ENCODE measurements around the gene RAC3. TPM values are rescaled to one million over a fixed set of nuclear protein-coding genes. Genes with fewer than 3 reads are reported as not detected.

Gene RAC3
- total and polyA plus RNA-seq, 9 of the 15 experiments (the other 6 are each of a cell fraction or from before 2014, with no cell fraction given), result 0.23 to 292 (median 118) TPM

DNA sequence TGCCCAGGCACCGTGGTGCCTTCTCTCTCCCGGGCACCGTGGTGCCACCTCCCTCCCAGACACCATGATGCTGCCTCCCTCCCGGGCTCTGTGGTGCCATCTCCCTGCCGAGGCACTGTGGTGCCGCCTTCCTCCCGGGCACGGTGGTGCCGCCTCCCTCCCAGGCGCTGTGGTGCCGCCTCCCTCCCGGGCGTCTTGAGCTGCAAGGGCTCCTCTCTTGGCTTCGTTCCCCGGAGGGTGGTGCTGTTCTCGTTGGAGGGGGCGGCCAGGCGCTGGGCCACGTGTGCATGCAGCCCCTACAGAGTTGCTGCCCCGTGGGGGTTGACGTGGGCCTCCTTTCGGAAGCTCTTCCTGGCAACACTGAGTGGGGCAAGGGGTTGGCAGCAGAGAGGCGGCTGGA lies 17.0 kb upstream of the RAC3 start:
- no peaks in the 10 kb centered on the region for H3K9me3 ChIP-seq (replicated peaks; ENCODE audit: control insufficient read depth, insufficient read depth, low read depth, low read length)
- intact Hi-C loops (cut with micrococcal nuclease) (no loop called here), in situ Hi-C loops (cut with MboI) (no loop called here)
- no peaks in the 10 kb centered on the region for H3K9me1 ChIP-seq (ENCODE audit: control insufficient read depth, insufficient read depth, low read length)
- BruUV-seq (replicated peaks), result no TSS peak
- no peak overlapping the region; a peak in 1 of 4 replicates for H3K9ac ChIP-seq (ENCODE audit: insufficient read depth in 1 of 2, low read depth in 2 of 2, low read length in 2 of 2)
- ChIA-PET CTCF (ENCODE audit: low intra/inter-chr PET ratio) (no interaction called here), POLR2A (interaction anchor here (0.6 kb wide), 2 partner anchors 116 to 804 kb away, joined by 3 read pairs; no protein-coding TSS in a partner anchor)
- H3K4me1 ChIP-seq (replicated peaks in 1 of 2; ENCODE audit: control insufficient read depth in 2 of 2, insufficient read depth in 2 of 2, low read length in 2 of 2), result peaks cover 0 to 87% of the 10 kb centered on the region in 2 experiments; a peak in 3 of 5 replicates
- H3K4me2 ChIP-seq (ENCODE audit: insufficient read depth, low read length), result no peak overlapping the region
- H3K36me3 ChIP-seq (ENCODE audit: control insufficient read depth, insufficient read depth, low read length), result peaks cover 16% of the 10 kb centered on the region; the same call in 1 of the 3 replicates
- H4K20me1 ChIP-seq (replicated peaks; ENCODE audit: control insufficient read depth, insufficient read depth, low read length), result no peaks in the 10 kb centered on the region
- ATAC-seq, result no peak
- H3K79me2 ChIP-seq (ENCODE audit: control insufficient read depth, insufficient read depth, low read length), result no peaks in the 10 kb centered on the region
- WGBS (ENCODE audit: insufficient coverage, low coverage, missing lambda C conversion rate), result 67% methylated on average over 11 of the region's 23 CpGs
- no peaks in the 10 kb centered on the region for H3K27me3 ChIP-seq (ENCODE audit: control insufficient read depth in 2 of 2, insufficient read depth in 2 of 2, low read length in 2 of 2)
- H3K27ac ChIP-seq (ENCODE audit: extremely low read depth, low read depth, low read length), result no peak overlapping the region
- TF ChIP-seq POLR2G (IDR thresholded peaks at IDR 0.05; ENCODE audit: low read depth, low read length) (0 out of 2 replicates have a peak, but pooled peaks have one; percentile 26), SOX6 (IDR thresholded peaks at IDR 0.05) (no peak), PHTF2 (CRISPR knock-in tag; IDR thresholded peaks at IDR 0.05) (no peak)
- FAIRE-seq, result no peak
- no peak overlapping the region for H3K4me3 ChIP-seq
- no peak for DNase-seq (ENCODE audit: extremely low read depth in 1 of 4, low spot score in 3 of 4)
- no peak overlapping the region for H2AFZ ChIP-seq (ENCODE audit: low read depth, low read length)

DNA sequence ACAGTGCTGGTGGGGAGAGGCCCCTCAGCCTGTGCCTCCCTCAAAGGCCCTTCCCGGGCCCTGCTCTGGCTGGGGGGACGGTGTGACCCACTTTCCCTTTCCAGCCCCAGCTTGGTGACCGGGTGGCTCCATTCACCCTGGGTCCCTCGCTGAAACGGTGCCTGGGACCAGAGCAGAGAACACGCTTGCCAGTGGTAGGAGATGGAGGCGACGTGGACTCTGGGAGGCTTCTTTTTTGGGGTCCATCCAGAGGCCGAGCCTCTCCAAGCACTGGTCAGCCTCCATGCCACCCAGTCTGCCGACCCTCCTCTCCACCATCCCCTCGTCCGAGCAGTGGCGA lies 16.5 kb upstream of the RAC3 start:
- in situ Hi-C loops (cut with MboI), result no loop called here
- POLR2A ChIA-PET, result interaction anchor here (0.6 kb wide), 1 partner anchor 115 kb away, joined by 3 read pairs; no protein-coding TSS in a partner anchor
- FAIRE-seq (no peak), DNase-seq (ENCODE audit: extremely low read depth in 1 of 4, low spot score in 3 of 4) (no peak), ATAC-seq (no peak)
- Histone ChIP-seq H4K20me1 (replicated peaks; ENCODE audit: control insufficient read depth, insufficient read depth, low read length) (0 out of 2 replicates have a peak, but pooled peaks cover under 1% of the 10 kb centered on the region), H3K79me2 (ENCODE audit: control insufficient read depth, insufficient read depth, low read length) (no peaks in the 10 kb centered on the region), H3K36me3 (ENCODE audit: control insufficient read depth, insufficient read depth, low read length) (peaks cover 18% of the 10 kb centered on the region; the same call in 1 of the 3 replicates), H3K9me1 (ENCODE audit: control insufficient read depth, insufficient read depth, low read length) (no peaks in the 10 kb centered on the region), H2AFZ (ENCODE audit: low read depth, low read length) (no peak overlapping the region), H3K4me1 (replicated peaks in 1 of 2; ENCODE audit: control insufficient read depth in 2 of 2, insufficient read depth in 2 of 2, low read length in 2 of 2) (peaks cover under 1 to 90% of the 10 kb centered on the region in 2 experiments; a peak in 3 of 5 replicates), H3K27me3 (ENCODE audit: control insufficient read depth in 2 of 2, insufficient read depth in 2 of 2, low read length in 2 of 2) (no peaks in the 10 kb centered on the region), H3K4me3 (no peak overlapping the region), H3K9ac (ENCODE audit: insufficient read depth in 1 of 2, low read depth in 2 of 2, low read length in 2 of 2) (peak overlapping the region in 1 of 2 experiments; percentile 48; a peak in 1 of 4 replicates), H3K9me3 (replicated peaks; ENCODE audit: control insufficient read depth, insufficient read depth, low read depth, low read length) (no peaks in the 10 kb centered on the region), H3K27ac (ENCODE audit: extremely low read depth, low read depth, low read length) (no peak overlapping the region), H3K4me2 (ENCODE audit: insufficient read depth, low read length) (no peak overlapping the region)
- intact Hi-C loops (cut with micrococcal nuclease), result no loop called here
- 66% methylated on average over 13 of the region's 13 CpGs for WGBS (ENCODE audit: insufficient coverage, low coverage, missing lambda C conversion rate)
- no TSS peak for BruUV-seq (replicated peaks)
- CTCF ChIA-PET (ENCODE audit: low intra/inter-chr PET ratio), result no interaction called here
- TF ChIP-seq, protein P1, sequence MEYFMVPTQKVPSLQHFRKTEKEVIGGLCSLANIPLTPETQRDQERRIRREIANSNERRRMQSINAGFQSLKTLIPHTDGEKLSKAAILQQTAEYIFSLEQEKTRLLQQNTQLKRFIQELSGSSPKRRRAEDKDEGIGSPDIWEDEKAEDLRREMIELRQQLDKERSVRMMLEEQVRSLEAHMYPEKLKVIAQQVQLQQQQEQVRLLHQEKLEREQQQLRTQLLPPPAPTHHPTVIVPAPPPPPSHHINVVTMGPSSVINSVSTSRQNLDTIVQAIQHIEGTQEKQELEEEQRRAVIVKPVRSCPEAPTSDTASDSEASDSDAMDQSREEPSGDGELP (CRISPR knock-in tag; IDR thresholded peaks at IDR 0.05; ENCODE audit: borderline replicate concordance), result no peak

Measured in K562 (cell line).